Ovary (tissue), 3 donors: ENCODE data around the gene C13orf46.

Experiments
- CTCF ChIP-seq, 3 donors: fragments of 450-650 bp in 2 of 3; fragments of 200-600 bp in 1 of 3; IDR thresholded peaks; one replicate each; pipeline versions ENCODE4 v1.5.1 to v1.8.0; 2016 to 2022; ENCODE audit warnings: antibody characterized with exemption in 3 of 3, mild to moderate bottlenecking in 1 of 3
- EP300 ChIP-seq: sonication (generic); formaldehyde crosslinking; IDR thresholded peaks from one replicate; pipeline ENCODE4 v1.6.1; 2017; ENCODE audit warnings: antibody characterized with exemption
- POLR2A ChIP-seq: fragments of 450-650 bp; IDR thresholded peaks from one replicate; pipeline ENCODE4 v1.6.1; 2017; ENCODE audit warnings: antibody characterized with exemption, mild to moderate bottlenecking, moderate library complexity
- donor health status: DM: no; HTN: no; CAD: no.

GRCh38 chr13:113938716-113939115 is 35.2 kb downstream of the C13orf46 start:
- TF ChIP-seq POLR2A = no peak
- no peak for TF ChIP-seq CTCF (IDR thresholded peaks at IDR 0.05)
- TF ChIP-seq EP300 = no peak
